Hepatocyte (in vitro differentiated cells): ENCODE measurements around the gene QSOX2.

Experiments used
- EZH2 ChIP-seq: fragments of 200-600 bp; sonication (generic); IDR thresholded peaks from 2 replicates; pipeline ENCODE4 v1.6.1; 2016; ENCODE audit warnings: antibody characterized with exemption, mild to moderate bottlenecking, borderline replicate concordance
- TF ChIP-seq, protein P1 (sequence below): fragments of 200-600 bp; sonication (generic); IDR thresholded peaks from 2 replicates; pipeline ENCODE4 v1.5.1; 2016; ENCODE audit warnings: antibody characterized with exemption, mild to moderate bottlenecking; ENCODE audit not compliant: poor library complexity

DNA sequence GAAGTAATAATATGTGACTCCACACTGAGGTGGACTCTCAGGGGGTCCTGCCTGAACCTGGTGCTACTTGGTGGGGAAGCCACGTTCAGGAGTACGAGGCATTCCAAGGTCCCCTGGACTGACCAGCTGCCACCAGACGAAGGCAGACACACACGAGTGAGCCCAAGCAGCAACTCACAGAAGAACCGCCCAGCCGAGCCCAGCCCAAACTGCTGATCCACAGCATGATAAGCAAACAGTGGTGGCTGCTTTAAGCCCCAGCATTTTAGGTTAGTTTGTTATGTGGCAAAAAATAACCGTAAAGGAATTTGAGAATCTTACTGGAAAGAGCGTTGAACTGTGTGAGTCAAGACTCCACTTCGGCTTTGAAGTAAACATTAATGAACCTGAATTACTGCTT is 31.9 kb downstream of the QSOX2 start:
- TF ChIP-seq, protein P1, sequence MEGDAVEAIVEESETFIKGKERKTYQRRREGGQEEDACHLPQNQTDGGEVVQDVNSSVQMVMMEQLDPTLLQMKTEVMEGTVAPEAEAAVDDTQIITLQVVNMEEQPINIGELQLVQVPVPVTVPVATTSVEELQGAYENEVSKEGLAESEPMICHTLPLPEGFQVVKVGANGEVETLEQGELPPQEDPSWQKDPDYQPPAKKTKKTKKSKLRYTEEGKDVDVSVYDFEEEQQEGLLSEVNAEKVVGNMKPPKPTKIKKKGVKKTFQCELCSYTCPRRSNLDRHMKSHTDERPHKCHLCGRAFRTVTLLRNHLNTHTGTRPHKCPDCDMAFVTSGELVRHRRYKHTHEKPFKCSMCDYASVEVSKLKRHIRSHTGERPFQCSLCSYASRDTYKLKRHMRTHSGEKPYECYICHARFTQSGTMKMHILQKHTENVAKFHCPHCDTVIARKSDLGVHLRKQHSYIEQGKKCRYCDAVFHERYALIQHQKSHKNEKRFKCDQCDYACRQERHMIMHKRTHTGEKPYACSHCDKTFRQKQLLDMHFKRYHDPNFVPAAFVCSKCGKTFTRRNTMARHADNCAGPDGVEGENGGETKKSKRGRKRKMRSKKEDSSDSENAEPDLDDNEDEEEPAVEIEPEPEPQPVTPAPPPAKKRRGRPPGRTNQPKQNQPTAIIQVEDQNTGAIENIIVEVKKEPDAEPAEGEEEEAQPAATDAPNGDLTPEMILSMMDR: no peak
- TF ChIP-seq EZH2: no peak
